DND-41 (cell line): ENCODE data around the gene MAN2A2.

ENCODE experiments used
- EZH2 ChIP-seq: IDR thresholded peaks from 3 replicates; pipeline ENCODE4 v1.6.1; 2012; ENCODE audit warnings: borderline replicate concordance, low read depth, mild to moderate bottlenecking, moderate library complexity, low read length, inconsistent platforms; ENCODE audit not compliant: severe bottlenecking
- TF ChIP-seq, protein P1 (sequence below): IDR thresholded peaks from 2 replicates; pipeline ENCODE4 v1.5.1; 2012; ENCODE audit warnings: borderline replicate concordance, low read length, moderate library complexity, mild to moderate bottlenecking; ENCODE audit not compliant: poor library complexity, severe bottlenecking; ENCODE audit errors: extremely low read depth

DNA sequence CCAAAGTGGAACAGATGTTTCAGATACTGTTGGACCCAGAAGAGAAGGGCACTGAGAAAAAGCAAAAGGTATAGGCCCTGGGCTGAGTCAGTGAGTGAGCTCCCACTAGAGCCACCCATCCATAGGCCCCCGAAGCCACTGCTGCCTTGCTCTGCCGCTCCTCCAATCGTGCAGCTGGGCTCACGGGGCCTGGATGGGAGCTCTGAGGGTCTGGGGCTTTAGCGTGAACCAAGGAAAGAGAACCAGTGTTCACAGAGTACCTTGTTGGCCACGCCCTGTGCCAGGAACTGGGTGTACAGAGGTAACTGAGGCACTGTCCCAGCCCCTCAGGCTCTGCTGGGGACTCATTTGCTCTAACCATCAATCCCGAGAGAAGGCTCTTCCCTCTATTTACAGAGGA, 36.7 kb downstream of the MAN2A2 start:
- TF ChIP-seq, protein P1, sequence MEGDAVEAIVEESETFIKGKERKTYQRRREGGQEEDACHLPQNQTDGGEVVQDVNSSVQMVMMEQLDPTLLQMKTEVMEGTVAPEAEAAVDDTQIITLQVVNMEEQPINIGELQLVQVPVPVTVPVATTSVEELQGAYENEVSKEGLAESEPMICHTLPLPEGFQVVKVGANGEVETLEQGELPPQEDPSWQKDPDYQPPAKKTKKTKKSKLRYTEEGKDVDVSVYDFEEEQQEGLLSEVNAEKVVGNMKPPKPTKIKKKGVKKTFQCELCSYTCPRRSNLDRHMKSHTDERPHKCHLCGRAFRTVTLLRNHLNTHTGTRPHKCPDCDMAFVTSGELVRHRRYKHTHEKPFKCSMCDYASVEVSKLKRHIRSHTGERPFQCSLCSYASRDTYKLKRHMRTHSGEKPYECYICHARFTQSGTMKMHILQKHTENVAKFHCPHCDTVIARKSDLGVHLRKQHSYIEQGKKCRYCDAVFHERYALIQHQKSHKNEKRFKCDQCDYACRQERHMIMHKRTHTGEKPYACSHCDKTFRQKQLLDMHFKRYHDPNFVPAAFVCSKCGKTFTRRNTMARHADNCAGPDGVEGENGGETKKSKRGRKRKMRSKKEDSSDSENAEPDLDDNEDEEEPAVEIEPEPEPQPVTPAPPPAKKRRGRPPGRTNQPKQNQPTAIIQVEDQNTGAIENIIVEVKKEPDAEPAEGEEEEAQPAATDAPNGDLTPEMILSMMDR = no peak
- TF ChIP-seq EZH2 = no peak
